ENCODE results near the gene ENO2.

Gene ENO2

DNA sequence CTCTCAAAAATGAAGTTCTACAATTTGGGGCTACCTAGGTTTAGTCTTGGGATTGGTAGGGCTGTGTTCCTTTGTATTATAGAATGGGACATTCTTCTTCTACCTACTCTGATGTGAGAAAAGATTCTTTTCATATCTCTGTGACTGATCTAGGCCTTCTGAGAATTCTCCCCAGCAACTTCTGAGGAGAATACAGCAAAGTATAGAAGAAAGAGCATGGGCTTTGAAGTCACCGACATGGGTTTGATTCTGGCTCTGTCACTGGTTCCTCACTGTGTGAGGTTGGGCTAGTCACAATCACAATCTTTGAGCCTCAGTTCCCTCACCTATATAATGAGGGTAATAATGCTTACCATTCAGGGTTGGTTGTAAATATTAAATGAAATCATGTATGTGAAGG lies 18.4 kb downstream of the ENO2 start:
- DNase-seq (ENCODE audit: low spot score) = no peak

GRCh38 chr12:6934110-6934509 lies 19.7 kb downstream of the ENO2 start:
- DNase-seq (ENCODE audit: low spot score) = no peak

- DNase-seq (ENCODE audit: low spot score) = no peak
Measured at GRCh38 chr12:6935371-6936193, 21.2 kb downstream of the ENO2 start.

GRCh38 chr12:6936194-6936635 lies 21.8 kb downstream of the ENO2 start:
- DNase-seq (ENCODE audit: low spot score) = no peak

DNA sequence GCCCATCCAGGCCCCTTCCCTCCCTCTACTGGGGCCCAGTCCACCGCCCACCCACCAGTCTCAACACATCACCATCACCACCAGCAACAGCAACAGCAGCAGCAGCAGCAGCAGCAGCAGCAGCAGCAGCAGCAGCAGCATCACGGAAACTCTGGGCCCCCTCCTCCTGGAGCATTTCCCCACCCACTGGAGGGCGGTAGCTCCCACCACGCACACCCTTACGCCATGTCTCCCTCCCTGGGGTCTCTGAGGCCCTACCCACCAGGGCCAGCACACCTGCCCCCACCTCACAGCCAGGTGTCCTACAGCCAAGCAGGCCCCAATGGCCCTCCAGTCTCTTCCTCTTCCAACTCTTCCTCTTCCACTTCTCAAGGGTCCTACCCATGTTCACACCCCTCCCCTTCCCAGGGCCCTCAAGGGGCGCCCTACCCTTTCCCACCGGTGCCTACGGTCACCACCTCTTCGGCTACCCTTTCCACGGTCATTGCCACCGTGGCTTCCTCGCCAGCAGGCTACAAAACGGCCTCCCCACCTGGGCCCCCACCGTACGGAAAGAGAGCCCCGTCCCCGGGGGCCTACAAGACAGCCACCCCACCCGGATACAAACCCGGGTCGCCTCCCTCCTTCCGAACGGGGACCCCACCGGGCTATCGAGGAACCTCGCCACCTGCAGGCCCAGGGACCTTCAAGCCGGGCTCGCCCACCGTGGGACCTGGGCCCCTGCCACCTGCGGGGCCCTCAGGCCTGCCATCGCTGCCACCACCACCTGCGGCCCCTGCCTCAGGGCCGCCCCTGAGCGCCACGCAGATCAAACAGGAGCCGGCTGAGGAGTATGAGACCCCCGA lies 22.5 kb downstream of the ENO2 start:
- DNase-seq (ENCODE audit: low spot score) = no peak

DNA sequence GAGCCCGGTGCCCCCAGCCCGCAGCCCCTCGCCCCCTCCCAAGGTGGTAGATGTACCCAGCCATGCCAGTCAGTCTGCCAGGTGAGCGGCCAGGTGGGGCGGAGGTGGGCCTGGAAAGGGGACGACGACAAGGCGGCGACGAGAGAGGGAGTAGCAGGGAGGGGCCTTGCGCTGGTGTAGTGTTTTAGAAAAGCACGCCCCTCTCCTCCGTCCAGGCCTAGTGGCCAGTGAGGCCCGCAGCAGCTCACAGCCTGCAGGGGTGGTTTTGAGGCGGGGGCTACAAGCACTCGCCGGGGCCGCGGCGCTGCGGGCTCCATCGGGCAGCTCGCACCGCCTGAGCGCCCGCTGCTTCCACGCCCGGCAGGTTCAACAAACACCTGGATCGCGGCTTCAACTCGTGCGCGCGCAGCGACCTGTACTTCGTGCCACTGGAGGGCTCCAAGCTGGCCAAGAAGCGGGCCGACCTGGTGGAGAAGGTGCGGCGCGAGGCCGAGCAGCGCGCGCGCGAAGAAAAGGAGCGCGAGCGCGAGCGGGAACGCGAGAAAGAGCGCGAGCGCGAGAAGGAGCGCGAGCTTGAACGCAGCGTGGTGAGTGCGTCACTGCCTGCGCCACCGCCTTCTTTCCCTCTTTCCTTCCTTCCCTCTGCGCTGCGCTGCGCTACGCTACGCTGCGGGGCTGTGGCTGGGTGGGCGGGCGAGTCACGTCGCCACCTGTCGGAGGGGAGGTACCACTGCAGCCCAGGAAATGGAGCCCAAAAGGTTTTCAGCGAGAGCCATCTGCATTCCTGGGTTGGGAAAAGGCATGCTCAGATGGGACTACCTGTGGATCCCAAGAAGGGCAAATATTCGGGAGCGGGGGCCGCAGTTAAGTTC lies 23.3 kb downstream of the ENO2 start:
- peak; percentile 95 for DNase-seq (ENCODE audit: low spot score)

- DNase-seq (ENCODE audit: low spot score) = no peak
Measured at GRCh38 chr12:6938353-6939190, 24.2 kb downstream of the ENO2 start.

GRCh38 chr12:6939191-6939540 lies 24.8 kb downstream of the ENO2 start:
- DNase-seq (ENCODE audit: low spot score) = no peak

- DNase-seq (ENCODE audit: low spot score) = no peak
Measured at GRCh38 chr12:6941267-6941666, 26.9 kb downstream of the ENO2 start.

GRCh38 chr12:6941782-6942181 lies 27.4 kb downstream of the ENO2 start:
- DNase-seq (ENCODE audit: low spot score) = no peak

DNA sequence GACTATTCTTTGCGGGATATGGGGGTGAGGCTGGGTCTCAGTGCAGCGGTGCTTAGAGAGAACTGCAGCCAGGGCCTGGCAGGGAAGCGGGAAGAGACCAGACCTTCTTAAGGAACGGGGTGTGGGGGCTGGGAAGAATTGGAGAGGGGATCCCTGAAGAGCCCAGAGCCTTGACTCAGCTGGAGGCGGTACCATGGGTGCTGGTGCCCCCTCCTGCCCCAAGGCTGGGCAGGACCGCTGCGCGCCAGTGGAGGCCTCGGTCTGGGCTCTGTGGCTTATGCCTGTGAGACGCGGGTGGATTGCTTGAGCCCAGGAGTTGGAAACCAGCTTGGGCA lies 27.9 kb downstream of the ENO2 start:
- no peak for DNase-seq (ENCODE audit: low spot score)

GRCh38 chr12:6943389-6943721 lies 29.0 kb downstream of the ENO2 start:
- DNase-seq (ENCODE audit: low spot score) = peak; percentile 96

DNA sequence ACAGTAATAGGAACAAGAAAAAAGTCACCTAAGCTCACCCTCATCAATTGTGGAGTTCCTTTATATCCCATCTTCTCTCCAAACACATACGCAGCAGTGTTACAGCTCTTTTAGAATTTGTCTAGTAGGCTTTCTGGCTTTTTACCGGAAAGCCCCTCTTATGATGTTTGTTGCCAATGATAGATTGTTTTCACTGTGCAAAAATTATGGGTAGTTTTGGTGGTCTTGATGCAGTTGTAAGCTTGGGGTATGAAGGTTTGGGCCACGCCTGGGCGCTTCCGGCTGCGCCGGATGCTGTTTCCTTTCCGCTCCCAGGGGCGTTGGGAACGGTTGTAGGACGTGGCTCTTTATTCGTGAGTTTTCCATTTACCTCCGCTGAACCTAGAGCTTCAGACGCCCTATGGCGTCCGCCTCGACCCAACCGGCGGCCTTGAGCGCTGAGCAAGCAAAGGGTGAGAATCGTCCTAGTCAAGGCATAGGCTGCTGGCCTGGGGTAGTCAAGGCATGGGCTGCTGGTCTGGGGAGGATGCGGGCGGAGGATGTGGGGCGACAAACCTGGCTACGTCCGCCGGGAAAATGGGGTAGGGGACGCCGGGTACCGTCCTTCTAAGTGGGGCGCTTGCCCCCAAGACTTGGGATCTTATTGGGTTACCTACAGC lies 29.5 kb downstream of the ENO2 start, which contains the start of the genes C12orf57 and RNU7-1:
TSS of gene C12orf57 (plus strand) at position 301 of the 659 bp plus-strand sequence. CDS start at position 401, 100 bp downstream.
TSS of gene RNU7-1 (plus strand) at position 95 of the 659 bp plus-strand sequence.
- peak; percentile 90 for DNase-seq (ENCODE audit: low spot score)

- DNase-seq (ENCODE audit: low spot score) = peak; percentile 91
Measured at GRCh38 chr12:6944381-6945186, 30.2 kb downstream of the ENO2 start.

- no peak for DNase-seq (ENCODE audit: low spot score)
Measured at GRCh38 chr12:6945613-6946012, 31.2 kb downstream of the ENO2 start.

DNA sequence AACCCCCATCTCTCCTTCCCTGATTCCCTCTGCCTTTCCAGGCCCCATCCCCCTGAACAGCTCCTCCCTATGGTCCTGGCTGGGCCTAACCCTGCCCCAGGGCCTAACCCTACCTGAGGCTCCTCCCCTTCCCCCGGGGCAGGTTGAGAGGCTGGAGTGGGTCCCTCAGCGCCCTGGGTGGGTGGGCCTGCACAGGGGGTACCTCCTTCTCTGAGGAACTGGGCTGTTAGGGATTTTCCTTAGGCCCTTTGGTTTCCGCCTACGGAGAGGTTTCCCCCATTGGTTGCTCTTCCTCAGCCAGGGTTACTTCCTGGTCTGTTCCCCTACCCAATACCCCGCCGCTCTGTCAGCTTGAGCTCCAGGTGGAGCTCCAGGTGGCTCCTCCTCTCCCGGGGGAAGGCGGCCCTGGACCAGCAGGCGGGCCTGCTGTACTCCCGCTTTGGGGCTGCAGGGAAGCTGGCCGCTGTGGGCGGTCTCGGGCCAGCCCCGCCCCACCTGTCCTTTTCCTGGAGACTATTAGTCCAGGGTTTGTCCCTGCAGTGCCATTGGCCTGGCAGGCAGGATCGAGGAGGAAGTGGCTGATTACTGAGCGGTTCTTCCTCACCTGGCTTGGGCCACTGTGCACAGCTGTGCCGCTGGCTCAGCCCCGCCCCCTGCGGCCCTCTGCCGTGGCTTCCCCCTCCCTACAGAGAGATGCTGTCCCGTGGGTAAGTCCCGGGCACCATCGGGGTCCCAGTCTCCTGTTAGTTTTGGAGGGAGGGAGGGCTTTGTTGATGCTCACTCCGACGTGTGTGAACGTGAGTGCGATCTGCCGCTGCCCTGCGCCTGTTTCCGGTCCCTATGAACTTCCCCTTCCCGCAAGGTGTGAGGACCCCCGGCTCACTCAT lies 31.9 kb downstream of the ENO2 start:
- DNase-seq (ENCODE audit: low spot score) = no peak

DNA sequence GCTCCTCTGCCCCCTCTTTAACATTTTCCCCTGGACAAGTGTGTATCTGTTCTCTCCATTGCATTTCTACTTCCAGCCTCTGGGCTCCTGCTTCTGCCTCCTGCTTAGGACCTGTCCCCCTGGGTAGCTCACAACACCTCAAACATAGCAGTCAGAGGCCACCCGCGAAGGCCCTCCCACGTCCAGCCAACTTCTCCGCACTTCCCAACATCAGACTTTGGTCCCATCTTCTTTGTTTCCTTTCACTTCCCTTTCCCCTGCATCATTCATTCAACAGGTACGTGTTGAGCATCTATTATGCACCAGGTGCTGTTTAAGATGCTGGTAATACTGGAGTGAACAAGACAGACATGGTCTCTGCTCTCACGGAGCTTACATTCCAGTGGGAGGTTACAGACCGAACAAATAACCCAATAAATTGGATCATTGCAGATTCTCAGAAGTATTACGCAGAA lies 32.6 kb downstream of the ENO2 start:
- no peak for DNase-seq (ENCODE audit: low spot score)

- DNase-seq (ENCODE audit: low spot score) = no peak
Measured at GRCh38 chr12:6947615-6948014, 33.2 kb downstream of the ENO2 start.
